Neural progenitor cell (in vitro differentiated cells): ENCODE data around the gene SCG5. TPM values are rescaled to one million over a fixed set of nuclear protein-coding genes. Genes with fewer than 3 reads are reported as not detected.

ENCODE experiments used
- DNase-seq: peaks from one replicate; pipeline ENCODE4 v3.0.0-alpha.2; 2016; ENCODE audit warnings: low spot score
- H2AFZ ChIP-seq: fragments of 200-600 bp; sonication (generic); replicated peaks from 2 replicates; pipeline ENCODE4 v1.6.1; 2016; ENCODE audit warnings: antibody characterized with exemption
- H3F3A ChIP-seq: fragments of 200-600 bp; sonication (generic); 2 replicates; pipeline ENCODE4 v1.6.1; 2016; ENCODE audit warnings: antibody characterized with exemption, low read depth
- H3K27ac ChIP-seq: fragments of 200-600 bp; sonication (generic); 2 replicates; pipeline ENCODE4 v1.5.1; 2016; ENCODE audit warnings: mild to moderate bottlenecking
- H3K27me3 ChIP-seq: fragments of 200-600 bp; sonication (generic); 2 replicates; pipeline ENCODE4 v1.6.1; 2016; ENCODE audit warnings: mild to moderate bottlenecking, moderate library complexity
- H3K36me3 ChIP-seq: fragments of 200-600 bp; sonication (generic); 2 replicates; pipeline ENCODE4 v1.5.1; 2016
- H3K4me1 ChIP-seq: fragments of 200-600 bp; sonication (generic); 2 replicates; pipeline ENCODE4 v1.6.1; 2016; ENCODE audit warnings: mixed run types
- H3K4me2 ChIP-seq: fragments of 200-600 bp; sonication (generic); 2 replicates; pipeline ENCODE4 v1.6.1; 2016
- H3K4me3 ChIP-seq: fragments of 200-600 bp; sonication (generic); 2 replicates; pipeline ENCODE4 v1.5.1; 2016
- H3K79me2 ChIP-seq: fragments of 200-600 bp; sonication (generic); 2 replicates; pipeline ENCODE4 v1.6.1; 2016; ENCODE audit warnings: low read depth
- H3K9ac ChIP-seq: fragments of 200-600 bp; sonication (generic); 2 replicates; pipeline ENCODE4 v1.6.1; 2016
- H3K9me3 ChIP-seq: fragments of 200-600 bp; sonication (generic); 2 replicates; pipeline ENCODE4 v1.5.1; 2016; ENCODE audit warnings: low read depth
- H4K20me1 ChIP-seq: fragments of 200-600 bp; sonication (generic); 2 replicates; pipeline ENCODE4 v1.6.1; 2016; ENCODE audit warnings: low read depth
- H3K27ac Mint-ChIP-seq: 3 replicates; pipeline ENCODE4 v1.8.0; 2021; ENCODE audit warnings: mixed read lengths
- H3K27me3 Mint-ChIP-seq: 2 replicates; pipeline ENCODE4 v1.8.0; 2022; ENCODE audit warnings: low read depth, mild to moderate bottlenecking, inconsistent platforms, moderate library complexity, mixed read lengths; ENCODE audit not compliant: insufficient read depth
- H3K36me3 Mint-ChIP-seq: 3 replicates; pipeline ENCODE4 v1.8.0; 2021; ENCODE audit warnings: mixed read lengths
- H3K4me1 Mint-ChIP-seq: 3 replicates; pipeline ENCODE4 v1.8.0; 2021; ENCODE audit warnings: mixed read lengths
- H3K4me3 Mint-ChIP-seq: 3 replicates; pipeline ENCODE4 v1.8.0; 2021; ENCODE audit warnings: mild to moderate bottlenecking, moderate library complexity, mixed read lengths
- H3K9me3 Mint-ChIP-seq: 3 replicates; pipeline ENCODE4 v1.8.0; 2020; ENCODE audit warnings: mixed read lengths
- EZH2 ChIP-seq: fragments of 200-600 bp; sonication (generic); IDR thresholded peaks from 2 replicates; pipeline ENCODE4 v1.6.1; 2017; ENCODE audit warnings: antibody characterized with exemption, mild to moderate bottlenecking, moderate library complexity
- EZH2phosphoT487 ChIP-seq: fragments of 200-600 bp; sonication (generic); IDR thresholded peaks from 2 replicates; pipeline ENCODE4 v1.6.1; 2017; ENCODE audit warnings: antibody characterized with exemption
- total RNA-seq: library from RNA; depleted of rRNA; stranded (reverse); fragments of >200 nt; gene quantifications from 2 replicates; pipeline ENCODE4 v1.2.3, GENCODE V29; 2015; ENCODE audit warnings: low replicate concordance
- TF ChIP-seq, protein P1 (sequence below): fragments of 200-600 bp; sonication (generic); IDR thresholded peaks from 2 replicates; pipeline ENCODE4 v1.5.1; 2017; ENCODE audit warnings: antibody characterized with exemption, mild to moderate bottlenecking

The SCG5 gene
- total RNA-seq, 1 donor from 2014 or later, result 101 TPM

DNA sequence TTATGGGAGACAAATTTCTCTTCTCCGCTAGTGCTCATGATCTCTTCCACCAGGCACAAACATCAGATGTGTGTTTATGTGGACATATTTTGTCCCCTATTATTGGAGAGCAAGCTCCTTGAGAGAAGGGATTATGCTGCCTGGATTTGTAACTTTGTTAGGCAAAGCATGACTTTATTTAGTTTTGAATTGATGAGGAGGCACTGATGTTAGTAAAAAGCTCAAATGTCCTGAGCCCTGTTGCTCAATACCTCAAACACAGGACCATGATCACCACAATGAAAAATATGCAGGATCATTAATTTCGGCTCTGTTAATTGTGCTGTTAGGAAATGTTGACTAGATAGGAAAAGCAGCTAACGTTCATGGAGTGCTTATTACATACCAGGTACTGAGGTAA, 29.1 kb downstream of the SCG5 start:
- no peak overlapping the region for H3K9ac ChIP-seq
- H3K27ac ChIP-seq, result no peak overlapping the region

DNA sequence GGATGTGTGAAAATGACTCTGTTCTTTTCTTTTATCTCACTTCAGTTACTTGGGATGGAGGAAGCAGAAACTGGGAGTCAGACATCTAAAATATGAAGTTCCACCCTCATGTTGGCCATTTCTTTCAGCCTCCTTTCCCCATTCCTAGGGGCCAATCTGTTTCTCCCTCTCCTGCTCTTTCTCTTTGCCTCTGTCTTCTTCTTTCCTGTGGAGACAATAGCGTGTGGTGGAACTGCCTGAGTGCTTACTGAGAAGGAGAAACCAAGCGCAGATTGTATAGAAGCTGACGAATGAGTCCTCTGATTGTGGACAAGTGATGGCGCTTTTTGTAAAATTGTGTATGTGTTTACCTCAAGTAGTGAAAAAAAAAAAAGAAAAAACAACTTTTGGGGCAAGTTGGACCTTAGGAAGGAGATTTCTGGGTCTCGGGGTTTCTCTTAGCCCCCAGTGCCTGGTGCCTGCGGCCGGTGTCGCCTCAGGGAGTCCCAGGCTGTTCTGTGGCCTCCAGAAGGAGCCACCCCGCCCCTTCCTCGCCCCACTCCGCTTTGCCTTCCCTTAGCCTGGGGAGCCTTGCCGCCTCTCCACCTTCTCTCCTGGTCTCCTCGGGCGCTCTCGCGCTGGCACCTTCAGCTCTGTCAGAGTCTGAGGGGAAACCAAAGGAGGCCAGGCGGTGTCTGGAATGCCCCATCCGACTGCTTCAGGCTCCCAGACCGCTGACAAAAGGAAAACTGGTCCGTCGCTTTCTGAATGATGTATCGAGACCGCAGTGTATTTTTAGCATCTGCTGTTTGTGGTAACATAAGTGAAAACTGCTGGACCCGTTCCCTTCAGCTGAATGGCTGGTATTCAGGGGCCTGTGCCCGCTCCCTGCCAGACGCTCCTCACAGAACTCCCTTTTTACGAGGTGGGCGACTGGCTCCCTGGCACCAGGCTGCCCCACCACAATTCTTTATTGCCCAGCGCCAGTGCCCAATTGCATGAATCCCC, 30.1 kb downstream of the SCG5 start:
- Histone ChIP-seq H2AFZ (no peak overlapping the region), H3K4me2 (no peak overlapping the region), H3K27ac (no peak overlapping the region), H3K4me1 (peaks cover 18% of the 10 kb centered on the region), H3K36me3 (no peaks in the 10 kb centered on the region), H3K9ac (no peak overlapping the region), H3K79me2 (no peaks in the 10 kb centered on the region), H3F3A (peaks cover 9% of the 10 kb centered on the region), H3K9me3 (no peaks in the 10 kb centered on the region), H3K27me3 (no peaks in the 10 kb centered on the region), H3K4me3 (no peak overlapping the region), H4K20me1 (no peaks in the 10 kb centered on the region)
- no peaks in the 10 kb centered on the region for H3K27me3 Mint-ChIP-seq
- H3K4me1 Mint-ChIP-seq, result peaks cover 8% of the 10 kb centered on the region
- TF ChIP-seq EZH2 (no peak), EZH2phosphoT487 (no peak)
- TF ChIP-seq, protein P1, sequence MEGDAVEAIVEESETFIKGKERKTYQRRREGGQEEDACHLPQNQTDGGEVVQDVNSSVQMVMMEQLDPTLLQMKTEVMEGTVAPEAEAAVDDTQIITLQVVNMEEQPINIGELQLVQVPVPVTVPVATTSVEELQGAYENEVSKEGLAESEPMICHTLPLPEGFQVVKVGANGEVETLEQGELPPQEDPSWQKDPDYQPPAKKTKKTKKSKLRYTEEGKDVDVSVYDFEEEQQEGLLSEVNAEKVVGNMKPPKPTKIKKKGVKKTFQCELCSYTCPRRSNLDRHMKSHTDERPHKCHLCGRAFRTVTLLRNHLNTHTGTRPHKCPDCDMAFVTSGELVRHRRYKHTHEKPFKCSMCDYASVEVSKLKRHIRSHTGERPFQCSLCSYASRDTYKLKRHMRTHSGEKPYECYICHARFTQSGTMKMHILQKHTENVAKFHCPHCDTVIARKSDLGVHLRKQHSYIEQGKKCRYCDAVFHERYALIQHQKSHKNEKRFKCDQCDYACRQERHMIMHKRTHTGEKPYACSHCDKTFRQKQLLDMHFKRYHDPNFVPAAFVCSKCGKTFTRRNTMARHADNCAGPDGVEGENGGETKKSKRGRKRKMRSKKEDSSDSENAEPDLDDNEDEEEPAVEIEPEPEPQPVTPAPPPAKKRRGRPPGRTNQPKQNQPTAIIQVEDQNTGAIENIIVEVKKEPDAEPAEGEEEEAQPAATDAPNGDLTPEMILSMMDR, result no peak
- peaks cover 4% of the 10 kb centered on the region for H3K36me3 Mint-ChIP-seq
- no peak for DNase-seq
- H3K27ac Mint-ChIP-seq, result peak overlapping the region; percentile 60
- no peaks in the 10 kb centered on the region for H3K9me3 Mint-ChIP-seq
- no peak overlapping the region for H3K4me3 Mint-ChIP-seq

More for the DNA sequence above, 29.1 kb downstream of the SCG5 start:
- no peak for DNase-seq
- no peak overlapping the region for H3K4me3 Mint-ChIP-seq
- peaks cover 4% of the 10 kb centered on the region for H3K36me3 Mint-ChIP-seq
- no peaks in the 10 kb centered on the region for H3K27me3 ChIP-seq
- no peak overlapping the region for H2AFZ ChIP-seq
- H3K36me3 ChIP-seq, result no peaks in the 10 kb centered on the region
- no peaks in the 10 kb centered on the region for H3K27me3 Mint-ChIP-seq
- H3K4me1 Mint-ChIP-seq, result peaks cover 8% of the 10 kb centered on the region
- H3K9me3 Mint-ChIP-seq, result no peaks in the 10 kb centered on the region
- TF ChIP-seq EZH2phosphoT487, result no peak
- no peak for TF ChIP-seq EZH2
- TF ChIP-seq, protein P1, result no peak
- no peak overlapping the region for H3K27ac Mint-ChIP-seq
- H3K4me1 ChIP-seq, result peaks cover 18% of the 10 kb centered on the region
- no peaks in the 10 kb centered on the region for H3K79me2 ChIP-seq
- H3K9me3 ChIP-seq, result no peaks in the 10 kb centered on the region
- no peak overlapping the region for H3K4me3 ChIP-seq
- H3F3A ChIP-seq, result peaks cover 9% of the 10 kb centered on the region
- no peak overlapping the region for H3K4me2 ChIP-seq
- no peaks in the 10 kb centered on the region for H4K20me1 ChIP-seq

DNA sequence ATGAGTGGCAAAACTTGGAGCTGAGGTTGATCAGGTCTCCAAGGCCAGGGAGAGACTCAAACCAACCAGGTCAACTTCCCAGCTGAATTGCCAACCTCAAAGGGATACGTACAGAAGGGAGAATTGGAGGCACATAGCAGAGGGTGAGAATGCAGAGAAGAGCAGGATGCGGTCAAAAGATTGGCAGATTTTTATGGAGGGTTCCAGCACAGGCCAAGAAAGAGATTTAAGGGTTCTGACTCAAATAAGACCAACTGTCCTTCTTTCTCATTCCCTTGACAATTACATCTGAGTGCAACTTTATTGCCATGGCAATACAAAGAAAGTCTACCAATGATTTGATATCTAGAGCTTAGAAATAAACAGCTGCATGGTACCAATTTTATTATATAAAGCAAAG, 33.2 kb downstream of the SCG5 start:
- DNase-seq, result no peak
- Histone ChIP-seq H3K27me3 (no peaks in the 10 kb centered on the region), H3K9me3 (no peaks in the 10 kb centered on the region), H3F3A (peaks cover 5% of the 10 kb centered on the region), H3K4me2 (no peak overlapping the region), H3K36me3 (no peaks in the 10 kb centered on the region), H3K79me2 (no peaks in the 10 kb centered on the region), H3K4me3 (no peak overlapping the region), H4K20me1 (no peaks in the 10 kb centered on the region), H2AFZ (no peak overlapping the region), H3K27ac (no peak overlapping the region), H3K4me1 (peaks cover 18% of the 10 kb centered on the region), H3K9ac (no peak overlapping the region)
- H3K27ac Mint-ChIP-seq, result no peak overlapping the region
- H3K9me3 Mint-ChIP-seq, result no peaks in the 10 kb centered on the region
- no peaks in the 10 kb centered on the region for H3K36me3 Mint-ChIP-seq
- H3K4me3 Mint-ChIP-seq, result no peak overlapping the region
- H3K4me1 Mint-ChIP-seq, result peaks cover 17% of the 10 kb centered on the region
- peaks cover 2% of the 10 kb centered on the region for H3K27me3 Mint-ChIP-seq
- TF ChIP-seq, protein P1, result no peak
- TF ChIP-seq EZH2 (no peak), EZH2phosphoT487 (no peak)
